Panc1 (cell line): ENCODE data around the gene FIGNL2.

ENCODE experiments used
- SIN3A ChIP-seq: IDR thresholded peaks from 2 replicates; pipeline ENCODE4 v1.6.1; 2012; ENCODE audit warnings: low read depth, mild to moderate bottlenecking, low read length, moderate library complexity, borderline replicate concordance; ENCODE audit not compliant: insufficient read depth
- TCF7L2 ChIP-seq: IDR thresholded peaks from 2 replicates; pipeline ENCODE4 v1.6.1; 2011; ENCODE audit warnings: mild to moderate bottlenecking, low read depth, low read length, inconsistent platforms
- TF ChIP-seq, protein P1 (sequence below): fragments of 450-650 bp; IDR thresholded peaks from 2 replicates; pipeline ENCODE4 v1.5.1; 2017; ENCODE audit warnings: mild to moderate bottlenecking

DNA sequence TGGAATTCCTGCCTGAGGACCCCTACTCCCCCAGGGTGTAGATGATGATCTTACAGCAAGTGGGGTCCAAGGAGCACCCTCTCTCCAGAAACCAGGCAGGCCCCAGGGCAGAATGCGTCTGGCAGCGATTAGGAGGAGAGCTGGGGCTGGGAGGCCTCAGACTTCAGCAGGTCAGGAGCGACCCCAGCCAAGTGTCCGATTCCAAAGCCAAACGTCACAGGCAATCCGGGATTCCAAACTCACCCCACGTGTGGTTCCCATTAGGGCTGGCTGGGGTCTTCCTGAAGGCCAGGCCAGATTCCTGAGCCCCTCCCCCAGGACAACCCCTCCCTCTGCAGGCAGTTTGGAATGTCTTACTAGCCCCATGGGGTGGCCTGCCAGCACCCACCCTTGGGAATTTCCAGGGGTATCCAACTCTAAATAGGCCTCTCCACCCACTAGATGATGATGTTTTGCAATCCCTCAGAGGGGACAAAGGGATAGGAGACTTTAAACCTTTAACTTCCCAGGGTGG, 17.3 kb upstream of the FIGNL2 start:
- TF ChIP-seq, protein P1, sequence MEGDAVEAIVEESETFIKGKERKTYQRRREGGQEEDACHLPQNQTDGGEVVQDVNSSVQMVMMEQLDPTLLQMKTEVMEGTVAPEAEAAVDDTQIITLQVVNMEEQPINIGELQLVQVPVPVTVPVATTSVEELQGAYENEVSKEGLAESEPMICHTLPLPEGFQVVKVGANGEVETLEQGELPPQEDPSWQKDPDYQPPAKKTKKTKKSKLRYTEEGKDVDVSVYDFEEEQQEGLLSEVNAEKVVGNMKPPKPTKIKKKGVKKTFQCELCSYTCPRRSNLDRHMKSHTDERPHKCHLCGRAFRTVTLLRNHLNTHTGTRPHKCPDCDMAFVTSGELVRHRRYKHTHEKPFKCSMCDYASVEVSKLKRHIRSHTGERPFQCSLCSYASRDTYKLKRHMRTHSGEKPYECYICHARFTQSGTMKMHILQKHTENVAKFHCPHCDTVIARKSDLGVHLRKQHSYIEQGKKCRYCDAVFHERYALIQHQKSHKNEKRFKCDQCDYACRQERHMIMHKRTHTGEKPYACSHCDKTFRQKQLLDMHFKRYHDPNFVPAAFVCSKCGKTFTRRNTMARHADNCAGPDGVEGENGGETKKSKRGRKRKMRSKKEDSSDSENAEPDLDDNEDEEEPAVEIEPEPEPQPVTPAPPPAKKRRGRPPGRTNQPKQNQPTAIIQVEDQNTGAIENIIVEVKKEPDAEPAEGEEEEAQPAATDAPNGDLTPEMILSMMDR = no peak
- TF ChIP-seq SIN3A = no peak
- TF ChIP-seq TCF7L2 = no peak
